HG03520 (cell line): ENCODE data around the gene ULK2.

Source experiments
- ATAC-seq: cut with Tn5 transposase; IDR thresholded peaks from one replicate; pipeline ENCODE4 v1.9.1; 2021; ENCODE audit warnings: mild to moderate bottlenecking, moderate library complexity; ENCODE audit not compliant: unreplicated experiment

Gene ULK2

DNA sequence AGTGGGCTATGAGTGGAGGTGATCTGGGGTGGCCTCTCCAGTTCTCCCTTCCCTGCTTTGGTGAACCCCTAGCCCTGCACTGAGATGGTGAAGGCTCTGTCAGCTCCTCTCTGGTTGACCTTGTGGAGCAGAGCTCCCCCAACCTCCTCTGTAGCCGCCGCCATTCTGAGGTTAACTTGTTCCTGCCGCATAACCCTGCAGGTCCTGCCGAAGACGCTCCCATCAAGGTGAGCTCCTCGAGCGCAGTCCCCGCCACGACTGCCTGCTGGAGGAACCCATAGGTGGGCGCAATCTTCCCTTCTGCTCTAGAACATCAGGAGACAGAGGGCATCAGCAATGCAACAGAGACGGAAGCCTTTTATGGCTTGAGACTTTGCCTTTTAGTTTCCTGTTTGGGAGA is 136.1 kb downstream of the ULK2 start:
- ATAC-seq: no peak

DNA sequence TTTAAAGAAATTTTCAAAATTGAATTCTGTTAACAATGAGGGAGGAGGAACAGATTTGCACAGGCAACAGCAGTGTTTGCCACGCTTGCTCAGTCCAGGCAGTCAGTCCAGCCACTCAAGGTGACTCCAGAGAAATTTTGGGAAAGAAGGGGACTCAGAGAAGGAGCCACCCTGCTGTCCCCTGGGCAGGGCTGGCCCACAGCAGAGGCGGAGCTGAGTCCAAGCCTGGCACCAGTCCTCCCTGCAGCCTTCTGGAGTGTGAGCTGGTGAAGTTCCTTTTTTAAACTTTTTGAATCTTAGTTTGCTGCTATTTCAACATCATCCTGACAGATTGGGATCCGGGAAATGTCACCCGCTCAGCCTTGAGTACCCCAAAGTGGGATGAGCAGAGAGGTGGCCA is 136.9 kb downstream of the ULK2 start:
- no peak for ATAC-seq

DNA sequence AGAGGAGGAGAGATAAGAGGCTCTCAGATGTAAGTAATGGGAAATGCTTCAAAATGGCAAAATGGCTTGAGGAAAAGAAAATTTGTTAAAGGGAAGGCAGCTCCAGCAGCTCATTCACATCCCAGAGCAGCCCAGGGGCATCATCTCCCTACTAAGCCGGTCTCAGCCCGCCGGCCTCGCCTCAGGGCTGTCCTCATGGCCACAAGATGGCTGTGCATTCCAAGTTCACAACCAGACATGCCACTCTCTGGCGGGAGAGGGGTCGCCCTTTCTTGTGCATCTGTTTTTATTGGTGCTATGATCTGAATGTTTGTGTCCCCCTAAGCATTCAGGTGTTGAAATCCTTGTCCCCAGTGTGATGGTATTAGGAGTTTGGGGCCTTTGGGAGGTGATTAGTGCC is 137.8 kb downstream of the ULK2 start:
- ATAC-seq: no peak

DNA sequence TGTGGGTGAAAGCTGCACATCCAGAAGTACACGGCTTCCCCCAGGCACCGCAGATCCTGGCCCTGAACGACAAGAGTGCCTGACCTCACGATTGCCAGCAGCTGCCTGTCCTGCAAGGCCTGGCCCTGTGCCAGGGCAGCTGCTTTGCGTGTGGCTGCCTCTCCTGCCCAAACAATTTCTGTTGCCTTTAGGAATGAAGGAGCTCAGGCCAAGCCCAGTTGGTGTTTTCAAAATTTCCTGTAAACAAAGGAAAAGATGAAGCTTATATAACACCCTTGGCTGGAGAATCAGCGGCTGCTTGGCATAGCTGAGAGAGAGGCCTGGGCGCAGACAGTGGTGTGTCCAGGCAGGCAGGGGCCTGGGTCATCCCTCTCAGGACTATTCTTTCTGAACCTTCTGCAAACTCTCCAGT is 139.6 kb downstream of the ULK2 start:
- ATAC-seq: no peak

DNA sequence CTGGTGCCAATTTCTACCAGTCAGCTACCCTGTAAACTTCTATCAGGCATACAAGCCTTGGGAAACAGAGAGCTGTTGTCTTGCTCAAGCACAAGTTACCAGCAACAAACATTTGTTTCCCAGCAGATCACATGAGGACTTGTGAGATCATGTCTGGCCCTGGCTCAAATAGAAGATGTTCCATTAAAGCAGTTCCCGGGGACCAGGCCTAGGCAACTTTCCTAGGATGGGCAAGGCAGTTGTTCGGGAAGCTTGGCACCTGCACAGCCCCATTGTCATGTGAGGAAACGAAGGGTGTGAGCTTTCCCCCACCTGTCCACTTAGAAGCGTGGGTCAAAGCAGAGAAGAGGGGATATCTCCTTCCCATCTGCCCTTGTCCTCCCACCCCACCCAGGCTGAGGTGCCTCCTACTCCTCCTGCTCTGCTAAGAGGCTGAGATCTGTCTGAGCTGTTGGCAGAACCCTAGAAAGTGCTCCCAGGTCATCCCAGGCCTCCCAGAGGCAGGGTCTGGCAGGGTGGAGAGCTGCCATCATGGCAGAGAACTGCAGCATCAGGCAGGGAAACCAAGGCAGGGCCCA is 140.1 kb downstream of the ULK2 start:
- no peak for ATAC-seq

DNA sequence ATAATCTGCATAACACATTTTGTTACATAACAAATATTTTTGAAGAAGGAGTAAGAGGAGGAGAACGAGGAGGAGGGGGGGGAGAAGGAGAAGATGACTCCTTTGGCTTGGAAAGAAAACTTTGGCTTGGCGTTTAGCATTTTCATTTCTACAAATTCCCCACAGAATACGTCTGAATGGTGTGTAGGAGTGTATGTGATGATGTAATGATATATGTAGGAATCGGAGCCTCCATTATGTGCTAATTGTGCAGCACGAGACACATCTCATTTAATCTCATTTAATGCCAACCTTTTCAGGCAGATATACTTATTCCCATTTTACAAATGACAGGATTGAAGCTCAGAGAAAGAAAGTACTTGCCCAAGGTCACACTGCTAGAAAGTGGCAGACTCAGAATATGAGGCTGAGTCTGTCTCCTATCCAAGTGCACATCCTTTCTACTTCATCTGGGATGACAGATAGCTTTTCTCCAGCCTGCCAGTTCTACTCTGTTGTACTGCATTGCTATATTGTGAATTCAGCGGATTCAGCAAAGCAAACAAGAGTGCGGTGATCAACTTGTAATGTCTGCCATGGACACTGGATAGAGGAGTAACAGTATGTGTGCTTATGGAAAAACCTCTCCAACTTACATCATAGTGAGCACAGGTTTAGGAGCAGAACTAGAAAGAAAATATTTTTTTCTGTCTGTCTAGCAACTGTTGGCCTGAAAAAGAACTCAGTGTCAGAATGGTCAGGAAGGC is 140.9 kb downstream of the ULK2 start:
- no peak for ATAC-seq

DNA sequence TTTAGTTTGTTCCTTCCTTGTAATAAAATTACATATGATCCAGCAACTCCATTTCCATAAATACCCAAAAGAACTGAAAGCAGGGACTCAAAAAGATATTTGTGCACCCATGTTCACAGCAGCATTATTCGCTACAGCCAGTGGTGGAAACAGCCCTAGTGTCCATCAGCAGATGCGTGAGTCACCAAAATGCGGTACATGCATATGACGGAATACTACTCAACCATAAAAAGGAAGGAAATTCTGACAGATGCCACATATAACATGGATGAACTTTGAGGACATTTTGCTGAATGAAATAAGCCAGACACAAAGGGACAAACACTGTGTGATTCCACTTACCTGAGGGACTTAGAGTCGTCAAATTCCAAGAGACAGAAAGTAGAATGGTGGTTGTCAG is 142.2 kb downstream of the ULK2 start:
- ATAC-seq: no peak

DNA sequence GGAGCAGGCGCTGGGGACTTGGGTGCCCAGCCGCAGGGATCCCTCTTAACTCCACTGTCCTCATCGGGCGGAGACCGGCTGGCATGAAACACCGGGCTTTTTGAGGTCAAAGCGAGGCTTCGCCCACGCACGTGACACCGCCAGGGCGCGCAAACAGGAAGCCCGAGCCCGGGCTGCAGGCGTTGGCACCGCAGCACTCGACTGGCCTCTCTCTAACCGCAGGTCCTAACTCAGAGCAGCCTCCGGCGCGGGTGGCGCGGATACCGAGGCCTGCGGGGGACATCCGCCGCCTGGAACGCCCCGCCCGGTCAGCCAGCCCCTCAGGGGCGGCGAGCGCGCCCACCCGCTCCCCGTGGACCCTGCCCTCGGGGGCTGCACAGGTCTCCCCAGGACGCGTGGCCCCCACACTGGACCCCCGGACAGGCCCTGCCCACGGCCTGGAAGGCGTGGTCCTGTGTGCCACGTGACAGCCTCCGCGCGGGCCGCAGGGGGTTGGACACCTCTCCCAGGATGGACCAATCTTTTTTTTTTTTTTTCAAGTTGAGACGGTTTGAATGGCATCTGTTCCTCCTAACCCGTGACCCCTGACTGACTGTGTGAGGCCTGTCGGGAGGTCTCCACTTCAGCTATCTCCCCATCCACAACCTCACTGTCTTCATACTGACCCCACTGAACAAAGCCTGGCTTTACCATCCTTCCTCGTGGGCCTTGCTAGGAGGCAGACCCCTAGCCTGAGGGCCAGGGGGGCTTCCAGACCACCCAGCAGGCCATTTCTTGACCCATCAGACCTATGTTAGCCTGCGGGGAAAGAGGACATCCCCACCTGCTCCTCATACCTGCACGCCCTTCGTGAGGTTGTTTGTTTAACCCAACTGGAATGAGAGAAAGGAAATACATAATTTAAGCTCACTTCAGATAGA is 143.0 kb downstream of the ULK2 start:
- no peak for ATAC-seq

DNA sequence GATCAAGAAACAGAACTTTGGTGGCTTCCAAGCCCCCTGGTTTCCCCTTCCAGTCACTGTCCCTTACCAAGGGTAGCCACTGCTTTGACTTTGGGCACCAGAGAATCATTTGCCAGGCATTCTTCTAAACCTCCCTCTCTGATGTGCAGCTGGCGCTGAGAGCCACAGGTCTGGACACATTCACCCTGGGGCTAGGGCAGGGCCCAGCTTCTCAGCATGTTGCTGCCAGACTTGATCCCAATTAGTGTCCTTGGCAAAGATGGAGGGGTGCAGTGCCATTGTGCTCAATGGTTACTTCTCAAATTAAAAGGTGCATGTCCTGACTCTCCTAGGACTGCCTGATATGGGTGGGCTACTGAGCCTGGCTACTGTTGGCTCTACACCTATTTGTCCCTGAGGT is 143.8 kb downstream of the ULK2 start:
- no peak for ATAC-seq
